Measurements from ENCODE around the gene IGSF8.

The IGSF8 gene

GRCh38 chr1:160120797-160121196, 22.4 kb upstream of the IGSF8 start:
- no peak for DNase-seq (ENCODE audit: low read depth)
- TF ChIP-seq, protein P1, sequence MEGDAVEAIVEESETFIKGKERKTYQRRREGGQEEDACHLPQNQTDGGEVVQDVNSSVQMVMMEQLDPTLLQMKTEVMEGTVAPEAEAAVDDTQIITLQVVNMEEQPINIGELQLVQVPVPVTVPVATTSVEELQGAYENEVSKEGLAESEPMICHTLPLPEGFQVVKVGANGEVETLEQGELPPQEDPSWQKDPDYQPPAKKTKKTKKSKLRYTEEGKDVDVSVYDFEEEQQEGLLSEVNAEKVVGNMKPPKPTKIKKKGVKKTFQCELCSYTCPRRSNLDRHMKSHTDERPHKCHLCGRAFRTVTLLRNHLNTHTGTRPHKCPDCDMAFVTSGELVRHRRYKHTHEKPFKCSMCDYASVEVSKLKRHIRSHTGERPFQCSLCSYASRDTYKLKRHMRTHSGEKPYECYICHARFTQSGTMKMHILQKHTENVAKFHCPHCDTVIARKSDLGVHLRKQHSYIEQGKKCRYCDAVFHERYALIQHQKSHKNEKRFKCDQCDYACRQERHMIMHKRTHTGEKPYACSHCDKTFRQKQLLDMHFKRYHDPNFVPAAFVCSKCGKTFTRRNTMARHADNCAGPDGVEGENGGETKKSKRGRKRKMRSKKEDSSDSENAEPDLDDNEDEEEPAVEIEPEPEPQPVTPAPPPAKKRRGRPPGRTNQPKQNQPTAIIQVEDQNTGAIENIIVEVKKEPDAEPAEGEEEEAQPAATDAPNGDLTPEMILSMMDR (IDR thresholded peaks at IDR 0.05; ENCODE audit: low read depth, low read length, missing control alignments): no peak
- no peak overlapping the region for H3K4me3 ChIP-seq (ENCODE audit: low read depth, low read length)

DNA sequence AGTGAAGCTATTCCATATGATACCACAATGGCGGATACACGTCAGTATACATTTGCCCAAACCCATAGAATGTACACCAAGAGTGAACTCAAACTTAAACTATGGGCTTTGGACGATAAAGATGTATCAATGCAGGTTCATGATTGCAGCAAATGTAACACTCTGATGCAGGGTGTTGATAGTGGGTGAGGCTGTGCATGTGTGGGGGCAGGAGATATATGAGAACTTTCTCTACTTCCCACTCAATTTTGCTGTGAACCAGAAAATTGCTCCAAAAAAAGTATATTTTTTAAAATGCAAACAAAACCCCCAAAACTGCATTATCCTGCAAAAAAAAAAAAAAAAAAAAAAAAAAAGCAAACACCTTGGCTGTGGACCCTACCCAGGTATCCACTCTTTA, 20.5 kb upstream of the IGSF8 start:
- no peak overlapping the region for H3K4me3 ChIP-seq (ENCODE audit: low read depth, low read length)
- no peak for DNase-seq (ENCODE audit: low read depth)
- TF ChIP-seq, protein P1 (IDR thresholded peaks at IDR 0.05; ENCODE audit: low read depth, low read length, missing control alignments): no peak

DNA sequence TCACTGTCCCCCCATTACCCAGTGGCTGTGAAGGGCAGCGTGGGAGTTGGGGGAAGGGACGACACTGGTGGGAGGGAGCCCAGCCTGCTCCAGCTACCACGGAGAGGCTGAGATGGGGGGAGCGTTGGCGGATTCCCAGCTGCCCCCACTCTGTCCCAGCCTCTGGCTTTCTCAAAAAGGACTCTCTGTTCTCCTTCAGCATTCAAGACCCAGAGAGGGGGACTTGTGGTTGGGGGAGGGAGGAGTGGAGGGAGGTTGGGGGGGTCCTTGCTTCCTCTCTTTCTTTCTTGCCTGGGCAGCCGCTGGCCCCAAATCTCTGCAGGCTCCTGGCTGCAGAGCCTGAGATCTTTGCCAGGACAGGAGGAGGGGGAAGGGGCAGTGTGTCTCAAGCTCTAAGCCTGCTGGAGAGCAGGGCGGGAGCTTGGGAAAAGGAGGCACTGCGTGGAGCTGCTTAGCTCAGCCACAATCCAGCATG, 19.3 kb upstream of the IGSF8 start:
- TF ChIP-seq, protein P1 (IDR thresholded peaks at IDR 0.05; ENCODE audit: low read depth, low read length, missing control alignments): no peak
- no peak overlapping the region for H3K4me3 ChIP-seq (ENCODE audit: low read depth, low read length)

GRCh38 chr1:160117300-160117699, 18.9 kb upstream of the IGSF8 start:
- TF ChIP-seq, protein P1 (IDR thresholded peaks at IDR 0.05; ENCODE audit: low read depth, low read length, missing control alignments): no peak
- H3K4me3 ChIP-seq (ENCODE audit: low read depth, low read length): no peak overlapping the region
- DNase-seq (ENCODE audit: low read depth): no peak

More for the DNA sequence above, 19.3 kb upstream of the IGSF8 start:
- DNase-seq (ENCODE audit: low read depth): no peak

DNA sequence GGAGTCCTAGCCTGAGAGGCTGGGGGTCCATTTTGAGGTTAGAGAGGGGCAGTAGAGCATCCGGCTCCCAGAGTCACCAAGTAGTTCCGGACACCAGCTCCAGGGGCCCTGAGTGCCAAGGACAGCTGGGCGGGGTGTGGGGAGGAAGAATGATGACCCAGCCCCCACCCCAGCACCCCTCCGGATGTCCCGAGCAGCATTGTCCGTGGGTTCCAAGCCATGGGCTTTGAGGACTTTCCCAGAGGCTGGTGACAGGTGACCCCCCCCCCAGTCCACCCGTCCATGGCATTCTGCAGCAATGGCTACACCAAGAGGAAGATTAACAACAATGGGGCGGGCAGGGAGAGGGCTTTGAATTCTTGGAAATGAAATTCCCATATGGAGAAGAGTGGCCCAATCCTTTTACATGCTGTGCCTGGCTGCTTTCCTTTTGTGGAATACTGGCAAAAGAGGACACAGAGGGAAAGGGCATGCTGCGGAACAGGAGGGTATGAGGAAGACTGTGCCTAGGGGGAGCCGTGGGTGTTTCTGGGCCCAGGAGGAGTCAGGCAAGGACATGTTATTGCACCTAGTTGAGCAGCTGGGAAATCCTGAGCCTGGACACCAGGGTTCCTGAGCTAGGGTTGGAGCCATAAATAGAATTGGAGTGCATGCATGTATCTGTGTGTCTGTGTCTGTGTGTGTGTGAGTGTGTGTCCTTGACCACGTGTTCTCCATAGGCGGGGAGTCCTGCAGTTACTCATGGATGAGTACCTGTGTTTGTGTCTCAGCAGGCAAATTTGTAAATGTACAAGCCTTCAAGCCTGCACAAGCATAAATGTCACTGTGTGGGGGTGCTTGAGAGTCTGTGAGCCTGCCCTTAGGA, 18.1 kb upstream of the IGSF8 start:
- no peak for DNase-seq (ENCODE audit: low read depth)
- TF ChIP-seq, protein P1 (IDR thresholded peaks at IDR 0.05; ENCODE audit: low read depth, low read length, missing control alignments): no peak
- no peak overlapping the region for H3K4me3 ChIP-seq (ENCODE audit: low read depth, low read length)

- TF ChIP-seq, protein P1 (IDR thresholded peaks at IDR 0.05; ENCODE audit: low read depth, low read length, missing control alignments): no peak
- no peak within 1 kb of the TSS for H3K4me3 ChIP-seq (ENCODE audit: low read depth, low read length)
- no peak for DNase-seq (ENCODE audit: low read depth)
These were observed 17.3 kb upstream of the IGSF8 start, which contains the start of gene ATP1A2 for GRCh38 chr1:160115545-160116282. Gene ATP1A2, plus strand, starts transcription at chr1:160115759. Its CDS starts 103 bp downstream, at chr1:160115862.
